NCI-H2107 treated with DMSO at 0.1 percent for 48 hours (cell line): ENCODE data around the gene CFDP1.

Experiments
- DNase-seq: peaks from one replicate; lab custom pipeline; 2025; ENCODE audit not compliant: unreplicated experiment; lab: John Stamatoyannopoulos, UW

Gene CFDP1

DNA sequence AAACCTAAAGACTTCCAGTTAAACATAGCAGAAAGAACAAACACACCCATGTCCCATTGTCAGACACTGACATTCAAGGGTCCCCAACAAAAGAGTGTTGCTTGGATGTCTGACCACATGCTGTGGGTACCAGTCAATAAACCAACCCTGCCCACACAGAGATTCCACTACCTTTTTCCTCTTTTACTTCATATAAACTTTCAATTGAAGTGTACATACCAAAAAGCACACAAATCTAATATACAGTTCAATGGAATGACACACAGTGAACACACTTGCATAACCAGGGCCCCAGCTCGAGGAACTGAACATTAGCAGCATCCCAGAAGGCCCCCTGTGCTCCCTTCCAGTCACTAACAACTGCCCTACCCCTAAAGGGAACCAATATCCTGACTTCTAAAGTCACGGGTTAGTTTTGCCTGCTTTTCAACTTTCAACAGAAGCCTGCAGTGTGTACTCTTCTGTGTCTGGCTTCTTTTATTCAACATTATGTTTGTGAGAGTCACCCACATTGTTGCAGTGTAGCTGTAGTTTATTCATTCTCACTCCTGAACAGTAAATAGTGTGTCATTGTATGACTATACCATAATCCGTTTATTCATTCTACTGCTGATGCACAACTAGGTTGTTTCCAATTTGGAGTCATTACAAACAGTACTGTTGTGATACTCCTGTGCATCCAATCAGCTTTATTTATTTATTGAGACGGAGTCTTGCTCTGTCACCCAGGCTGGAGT, 18.0 kb downstream of the CFDP1 start:
- no peak for DNase-seq

DNA sequence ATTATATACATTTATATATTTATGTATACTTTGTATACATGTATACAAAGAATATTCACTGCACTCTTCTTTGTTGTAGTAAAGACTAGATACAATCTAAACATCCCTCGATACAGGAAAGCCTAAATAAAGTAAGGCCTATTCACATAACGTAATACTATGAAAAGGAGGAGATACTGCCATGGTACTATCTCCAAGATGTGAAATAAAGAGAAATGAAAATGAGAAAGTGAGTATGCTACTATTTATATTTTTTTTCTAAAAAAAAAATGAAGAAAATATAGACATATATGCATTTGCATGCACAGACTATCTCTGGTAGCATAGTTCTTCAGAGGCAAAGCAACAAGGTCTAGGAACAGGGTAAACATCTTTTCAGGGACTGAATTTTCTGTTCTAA, 19.4 kb downstream of the CFDP1 start:
- no peak for DNase-seq

DNA sequence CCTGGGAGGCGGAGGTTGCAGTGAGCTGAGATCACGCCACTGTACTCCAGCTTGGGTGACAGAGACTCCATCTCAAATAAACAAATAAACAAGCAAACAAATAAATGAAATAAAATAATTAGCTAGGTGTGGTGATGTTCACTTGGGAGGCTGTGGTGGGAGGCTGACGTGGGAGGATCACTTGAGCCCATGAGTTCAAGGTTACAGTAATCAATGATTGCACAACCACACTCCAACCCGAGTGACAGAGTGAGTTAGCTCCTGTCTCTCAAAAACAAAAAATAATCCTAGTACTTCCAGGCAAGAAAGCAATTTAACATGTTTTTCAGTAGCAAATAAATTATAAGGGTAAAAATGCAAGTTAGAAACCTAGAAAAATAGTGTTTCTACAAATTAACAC, 26.4 kb downstream of the CFDP1 start:
- DNase-seq: no peak

DNA sequence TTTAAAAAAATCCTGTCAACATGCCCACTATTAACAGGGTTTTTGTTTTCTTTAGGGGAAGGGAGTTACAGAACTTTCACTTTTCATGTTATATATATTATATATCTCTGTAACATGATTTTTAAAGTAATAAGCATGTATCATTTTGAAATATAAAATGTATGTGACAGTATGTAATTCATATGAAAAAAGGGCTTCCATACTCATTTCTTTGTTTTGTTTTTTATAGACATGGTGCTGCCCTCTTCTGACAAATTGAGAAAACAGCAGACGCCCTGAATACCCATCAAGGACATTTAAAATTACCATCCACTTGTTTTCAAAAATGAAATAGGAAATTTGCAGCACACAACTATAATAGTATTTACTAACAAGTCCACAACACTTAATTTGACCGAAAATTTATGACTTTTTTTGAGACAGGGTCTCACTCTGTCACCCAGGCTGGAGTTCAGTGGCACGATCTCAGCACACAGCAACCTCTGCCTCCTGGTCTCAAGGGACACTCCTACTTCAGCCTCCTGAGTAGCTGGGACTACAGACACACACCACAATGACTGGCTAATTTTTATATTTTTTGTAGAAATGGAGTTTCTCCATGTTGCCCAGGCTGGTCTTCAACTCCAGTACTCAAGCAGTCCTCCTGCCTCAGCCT, 30.4 kb downstream of the CFDP1 start:
- DNase-seq: peak; percentile 22

DNA sequence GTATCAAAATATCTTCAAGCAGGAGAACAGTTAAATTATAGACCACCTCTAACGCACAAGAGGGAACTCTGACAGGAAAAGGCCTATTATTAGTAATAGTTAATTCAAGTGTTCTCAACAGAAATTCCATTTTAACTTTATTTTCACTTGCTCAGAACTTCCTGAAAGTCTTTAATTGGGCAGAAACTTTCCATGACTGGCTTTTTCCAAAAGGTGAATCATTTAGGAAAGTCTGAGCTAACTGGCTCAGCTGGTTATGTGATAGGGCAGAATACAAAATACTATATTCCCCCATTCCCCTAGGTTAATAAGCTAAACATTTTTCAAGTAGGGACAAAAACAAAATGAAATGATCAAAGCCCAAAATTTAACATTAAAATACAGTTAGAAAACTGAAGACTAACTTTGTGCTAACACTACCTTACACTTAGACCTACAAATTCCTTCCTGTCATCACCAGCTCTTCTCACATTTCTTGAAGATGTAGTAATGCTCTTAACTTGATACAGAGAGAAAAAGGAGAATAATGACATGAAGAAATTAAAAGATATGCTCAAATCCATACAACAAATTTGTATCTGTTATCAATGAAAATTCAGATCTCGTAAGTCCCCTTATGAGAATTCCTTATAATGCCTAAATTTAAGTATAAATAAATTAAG, 31.0 kb downstream of the CFDP1 start:
- DNase-seq: no peak

DNA sequence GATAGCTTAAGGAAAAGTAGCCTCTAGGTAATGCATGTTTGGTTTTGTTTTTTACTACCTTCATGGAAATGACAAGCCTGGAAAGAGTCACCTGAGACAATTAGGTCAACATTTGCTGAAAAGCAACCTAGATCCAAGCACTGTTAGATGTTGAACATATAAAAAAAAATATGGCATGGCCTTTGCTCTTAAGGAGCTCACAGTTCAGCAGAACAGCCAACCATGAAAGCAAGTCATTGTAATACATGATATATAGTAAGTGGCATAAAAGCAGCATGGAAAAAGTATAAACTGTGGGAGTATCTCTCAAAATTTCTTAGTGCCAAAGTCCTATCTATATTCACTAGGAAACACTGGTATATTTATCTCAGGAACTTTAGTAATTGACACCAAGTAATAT, 31.6 kb downstream of the CFDP1 start:
- no peak for DNase-seq

DNA sequence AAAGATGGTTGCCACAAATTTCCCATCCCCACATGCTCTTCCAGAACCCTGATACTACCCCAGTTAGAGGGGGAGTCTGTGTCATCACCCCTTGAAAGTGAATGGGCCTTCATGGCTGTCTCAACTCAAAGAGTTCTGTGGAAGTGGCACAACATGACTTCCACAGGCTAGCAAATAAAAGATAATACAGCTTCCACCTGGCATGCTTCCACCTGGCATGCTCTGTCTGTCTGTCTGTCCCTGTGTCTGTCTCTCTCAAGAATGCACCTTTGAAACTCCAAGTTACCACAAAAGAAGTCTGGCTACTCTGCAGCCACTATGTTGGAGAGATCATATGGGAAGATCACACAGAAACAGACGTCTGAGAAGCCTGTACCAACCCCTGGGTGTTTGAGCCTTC, 35.0 kb downstream of the CFDP1 start:
- DNase-seq: no peak

DNA sequence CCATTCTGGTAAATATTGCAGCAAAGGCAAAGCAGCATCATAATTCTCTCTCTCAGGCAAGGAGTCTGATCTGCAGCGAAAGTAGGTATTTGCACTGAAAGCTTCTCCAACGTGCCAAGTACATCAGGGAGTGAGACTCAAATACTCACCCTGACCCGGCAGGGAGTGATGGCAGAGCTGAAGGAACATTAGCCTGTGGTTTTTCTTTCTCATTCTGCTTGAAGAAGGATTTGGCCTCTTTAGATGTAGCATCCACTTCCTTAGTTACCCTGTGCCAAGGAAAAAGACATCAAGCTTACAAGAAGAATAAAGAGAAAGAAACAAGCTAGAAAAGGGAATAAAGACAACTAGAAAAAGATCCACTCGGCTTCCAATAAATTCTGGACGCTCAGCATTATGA, 38.4 kb downstream of the CFDP1 start:
- DNase-seq: no peak

DNA sequence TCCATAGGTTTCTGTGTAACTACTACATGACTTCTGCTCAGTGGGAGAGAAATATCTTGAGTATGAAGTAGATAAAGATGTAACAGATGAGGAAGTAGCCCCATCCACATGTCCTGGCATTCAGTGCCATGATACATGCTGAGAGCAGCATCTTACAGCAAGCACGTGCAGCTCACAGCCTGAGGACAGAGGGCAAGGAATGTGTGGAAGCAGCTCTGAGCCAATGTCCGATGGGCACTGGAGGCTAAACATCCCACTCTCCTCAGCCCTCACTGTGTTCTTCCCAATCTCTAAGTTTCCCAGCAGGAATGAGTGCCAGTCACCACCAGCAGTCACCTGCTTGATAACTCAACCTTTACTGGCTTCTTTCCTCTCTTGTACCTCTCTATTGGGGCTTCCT, 40.4 kb downstream of the CFDP1 start:
- DNase-seq: no peak

DNA sequence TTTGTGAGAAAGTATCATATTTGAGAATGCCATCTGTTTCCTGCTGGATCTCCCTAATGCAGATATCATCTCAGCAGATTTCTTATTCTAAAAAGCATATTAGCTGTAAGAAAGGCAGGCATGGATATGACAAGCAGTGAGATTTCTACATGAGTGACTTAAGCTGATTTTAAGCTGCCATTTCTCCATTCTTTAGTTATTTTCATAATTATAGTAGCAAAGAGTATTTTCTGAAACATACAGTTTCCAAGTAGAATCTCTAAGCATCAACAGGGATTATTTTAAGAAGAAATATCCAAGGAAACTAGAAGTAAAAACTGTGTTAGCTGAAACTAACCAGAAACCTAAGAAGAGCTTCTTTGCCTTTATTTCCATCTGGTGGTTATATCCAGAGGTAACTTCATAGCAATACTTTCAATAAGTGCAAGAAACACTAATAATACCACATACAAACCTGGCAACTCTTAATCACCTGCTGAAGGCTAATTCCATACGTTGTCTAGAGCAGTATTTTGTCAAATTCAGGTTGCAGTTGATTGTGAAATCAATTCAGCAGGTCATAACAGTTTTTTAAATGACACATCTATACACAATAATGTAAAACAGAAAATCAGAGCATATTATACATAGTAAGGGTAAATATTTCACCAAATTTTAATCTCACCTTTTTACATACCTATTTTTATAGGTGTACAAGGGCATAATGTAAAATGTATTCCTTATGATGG, 42.2 kb downstream of the CFDP1 start:
- no peak for DNase-seq

DNA sequence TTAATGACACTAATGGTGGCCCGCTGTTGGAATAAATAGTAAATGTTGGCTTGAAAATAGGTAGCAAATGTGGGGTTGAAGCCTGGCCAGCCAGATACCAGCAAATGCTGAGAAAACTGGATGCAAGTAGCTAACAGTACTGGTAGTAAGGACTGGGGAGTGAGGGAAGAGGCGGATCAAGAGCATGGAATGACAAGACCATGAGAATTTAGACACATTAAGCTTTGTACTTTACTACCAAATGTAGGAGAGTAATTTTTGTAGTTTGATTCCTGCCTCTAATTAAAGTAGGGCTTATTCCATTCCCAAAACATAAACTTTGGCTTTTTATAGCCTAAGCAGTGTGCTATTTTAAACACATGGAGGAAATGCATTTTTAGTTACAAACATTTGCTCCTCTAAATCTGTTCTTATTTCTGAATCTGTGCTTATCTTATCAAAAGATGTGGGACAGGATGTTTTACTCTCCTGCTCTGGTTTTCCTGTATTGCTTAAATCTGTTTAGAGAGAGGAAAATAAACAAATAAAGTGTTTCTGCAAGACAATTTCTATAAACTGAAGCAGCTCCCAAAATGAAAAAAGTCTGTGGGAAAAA, 44.1 kb downstream of the CFDP1 start:
- no peak for DNase-seq

DNA sequence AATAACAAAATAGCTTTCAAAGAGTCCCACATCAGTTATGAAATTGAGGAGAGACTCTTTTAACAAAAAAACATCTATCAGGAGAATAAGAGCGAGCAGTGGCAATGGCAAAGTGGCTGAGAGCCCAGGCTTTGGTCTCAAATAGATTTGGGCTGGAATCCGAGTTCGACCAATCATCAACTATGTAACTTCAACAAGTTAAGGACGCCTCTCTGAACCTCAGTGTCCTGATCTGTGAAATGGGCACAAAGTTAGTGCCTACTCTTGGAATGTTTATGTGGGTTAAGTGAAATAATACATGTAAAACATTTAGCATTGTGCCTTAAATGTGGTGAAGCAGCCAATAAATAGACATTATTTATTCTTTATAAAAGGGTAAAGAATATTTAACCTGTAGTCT, 45.4 kb downstream of the CFDP1 start:
- no peak for DNase-seq

DNA sequence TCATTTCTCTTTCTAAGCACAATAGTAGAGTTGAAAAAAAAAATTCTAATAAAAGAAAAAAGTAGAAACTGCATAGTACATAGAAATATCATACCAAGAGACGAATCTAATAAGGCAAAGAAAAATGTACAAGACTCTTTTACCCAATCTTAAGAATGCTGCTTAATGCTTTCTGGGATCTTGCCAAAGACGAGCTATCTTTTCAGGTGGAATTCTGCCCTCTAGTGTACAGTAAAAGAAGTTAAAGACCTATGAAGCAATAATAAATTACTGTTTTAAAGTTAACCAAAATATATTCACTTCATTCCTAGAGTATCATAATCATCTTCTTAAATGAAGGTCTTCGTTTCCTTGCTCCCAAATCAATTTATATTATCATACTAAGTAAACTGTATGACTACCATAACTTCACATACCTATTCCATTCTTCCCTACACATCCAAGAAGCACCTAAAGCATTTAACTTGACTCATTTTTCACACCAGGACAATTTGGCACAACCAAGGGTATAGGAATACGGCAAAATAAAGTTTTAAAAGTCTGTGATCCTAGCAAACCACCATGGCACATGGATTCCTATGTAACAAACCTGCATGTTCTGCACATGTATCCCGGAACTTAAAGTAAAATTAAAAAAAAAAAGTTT, 47.7 kb downstream of the CFDP1 start:
- DNase-seq: peak; percentile 42

DNA sequence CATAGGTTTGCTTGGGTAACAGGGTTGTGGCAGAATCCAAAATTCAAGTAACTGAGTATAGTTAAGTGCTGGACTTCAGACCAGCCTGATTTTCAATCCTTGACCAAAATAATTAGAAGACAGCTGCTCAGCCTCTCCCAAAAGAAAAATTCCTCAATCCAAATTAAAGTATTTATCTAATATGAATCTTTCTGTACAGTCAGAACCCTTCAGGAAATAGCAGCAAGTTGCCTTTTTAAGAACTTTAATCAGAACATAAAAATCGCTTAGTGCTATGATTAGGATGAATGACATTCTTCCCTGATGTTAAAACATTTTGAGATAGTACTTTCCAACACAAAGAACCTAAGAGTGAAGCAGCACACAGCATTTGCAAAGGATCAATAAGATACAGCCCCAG, 50.2 kb downstream of the CFDP1 start:
- DNase-seq: no peak

DNA sequence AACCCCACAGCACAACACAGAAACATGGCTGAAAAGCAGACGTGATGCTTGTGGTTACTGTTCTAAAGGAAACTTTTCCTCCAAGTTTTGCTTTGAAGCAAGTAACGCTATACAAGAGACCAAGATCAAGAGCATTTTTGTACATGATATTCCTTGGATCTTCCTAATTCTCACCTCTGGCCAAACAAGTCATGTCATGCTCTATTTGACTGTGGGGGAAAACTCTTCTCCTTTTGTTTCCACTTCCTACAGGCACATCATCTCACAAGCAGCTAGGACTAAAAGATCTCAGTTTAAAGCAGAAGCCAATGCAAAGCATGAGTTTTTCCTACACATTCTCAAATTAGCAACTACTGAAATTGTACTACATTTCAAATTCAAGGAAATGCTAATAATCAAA, 50.7 kb downstream of the CFDP1 start:
- no peak for DNase-seq

DNA sequence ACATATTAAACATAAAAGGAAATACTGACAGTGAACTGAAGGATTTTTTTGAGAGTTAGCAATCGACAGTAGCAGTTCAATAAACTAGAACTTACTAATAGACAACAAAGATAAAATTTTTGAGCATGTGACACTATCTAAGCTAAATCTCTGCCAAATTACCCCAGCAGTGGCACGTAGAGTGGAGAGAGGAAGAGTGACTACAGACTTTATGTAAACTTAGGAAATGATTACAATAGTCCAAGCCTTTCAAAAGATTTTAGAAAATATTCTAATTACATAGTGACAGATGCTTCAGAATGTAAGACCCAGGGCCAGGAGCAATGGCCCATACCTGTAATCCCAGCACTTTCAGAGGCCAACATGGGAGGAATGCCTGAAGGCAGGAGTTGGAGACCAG, 52.4 kb downstream of the CFDP1 start:
- DNase-seq: no peak

DNA sequence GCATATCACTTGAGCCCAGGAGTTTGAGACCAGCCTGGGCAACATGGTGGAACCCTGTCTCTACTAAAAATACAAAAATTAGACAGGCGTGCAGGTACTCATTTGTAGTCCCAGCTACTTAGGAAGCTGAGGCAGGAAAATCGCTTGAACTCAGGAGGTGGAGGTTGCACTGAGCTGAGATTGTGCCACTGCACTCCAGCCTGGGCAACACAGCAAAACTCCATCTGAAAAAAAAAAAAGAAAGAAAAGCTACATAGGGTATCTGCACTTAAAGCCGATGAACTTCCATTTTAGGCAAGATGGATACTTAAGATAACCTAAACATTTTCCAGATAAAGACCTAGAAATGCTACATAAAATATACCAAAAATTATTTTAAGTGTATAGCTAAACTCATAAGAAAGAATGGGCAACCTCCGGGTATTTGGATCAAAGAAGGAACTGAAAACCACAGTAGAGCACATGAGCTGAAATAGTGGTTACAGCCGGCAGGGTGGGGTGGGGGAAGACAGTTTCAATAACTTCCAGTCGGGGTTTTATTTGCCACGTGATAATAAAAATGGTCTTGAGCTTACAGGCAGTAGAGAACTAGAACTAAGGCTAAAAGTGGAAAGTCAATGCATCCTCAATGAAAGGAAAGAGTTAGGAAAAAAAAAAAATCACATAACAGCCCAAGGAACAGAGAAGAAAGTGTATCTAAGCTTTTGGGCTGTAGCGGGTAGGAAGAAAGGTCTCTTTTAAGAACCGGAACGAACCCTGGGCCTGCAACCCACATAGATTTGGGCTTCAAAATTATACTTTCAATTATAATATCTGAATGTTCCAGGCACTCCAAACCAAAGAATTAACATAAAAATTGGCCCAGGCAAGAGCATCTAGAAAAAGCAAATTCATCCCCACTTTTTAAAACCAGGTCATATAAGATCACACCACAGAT, 53.1 kb downstream of the CFDP1 start:
- DNase-seq: no peak

DNA sequence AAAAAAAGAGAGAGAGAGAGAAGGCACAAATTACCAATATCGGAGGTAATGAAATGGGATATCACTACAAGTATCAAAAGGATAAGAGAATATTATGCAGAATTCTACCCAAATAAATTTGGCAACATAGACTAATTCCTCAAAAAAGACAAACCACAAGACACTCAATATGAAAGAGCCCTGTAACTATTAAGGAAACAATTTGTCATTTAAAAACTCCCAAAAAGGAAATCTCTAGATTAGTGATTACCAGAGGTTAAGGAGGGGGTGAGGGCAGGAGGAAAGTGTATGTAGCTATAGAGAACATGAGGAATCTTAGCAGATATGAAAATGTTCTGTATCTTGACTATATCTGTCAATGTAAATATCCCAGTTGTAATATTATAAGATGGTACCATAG, 54.0 kb downstream of the CFDP1 start:
- DNase-seq: no peak

DNA sequence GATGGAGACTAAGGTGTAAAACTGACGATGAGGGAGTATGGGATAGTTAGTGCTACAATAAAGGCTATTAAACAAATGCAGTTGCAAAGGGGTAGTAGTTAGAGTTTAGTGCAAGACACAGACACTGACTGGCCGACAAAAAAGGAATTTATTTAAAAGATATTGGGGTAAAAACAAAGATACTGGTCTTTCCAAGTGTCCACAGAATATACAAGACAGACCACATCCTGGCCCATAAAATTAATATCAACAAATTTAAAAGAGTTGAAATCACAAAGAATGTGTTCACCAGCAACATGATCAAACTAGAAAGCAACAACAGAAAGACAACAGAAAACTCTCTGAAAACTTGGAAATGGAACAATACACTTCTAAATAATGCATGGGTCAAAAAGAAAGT, 54.7 kb downstream of the CFDP1 start:
- DNase-seq: no peak
